Measurements from ENCODE around the gene CCDC71. TPM values are rescaled to one million over a fixed set of nuclear protein-coding genes. Genes with fewer than 3 reads are reported as not detected.

CCDC71 gene
- total and polyA plus RNA-seq, 2 donors (not counting 3 experiments of a cell fraction or from before 2014, with no cell fraction given): 23.5 to 41.6 TPM

DNA sequence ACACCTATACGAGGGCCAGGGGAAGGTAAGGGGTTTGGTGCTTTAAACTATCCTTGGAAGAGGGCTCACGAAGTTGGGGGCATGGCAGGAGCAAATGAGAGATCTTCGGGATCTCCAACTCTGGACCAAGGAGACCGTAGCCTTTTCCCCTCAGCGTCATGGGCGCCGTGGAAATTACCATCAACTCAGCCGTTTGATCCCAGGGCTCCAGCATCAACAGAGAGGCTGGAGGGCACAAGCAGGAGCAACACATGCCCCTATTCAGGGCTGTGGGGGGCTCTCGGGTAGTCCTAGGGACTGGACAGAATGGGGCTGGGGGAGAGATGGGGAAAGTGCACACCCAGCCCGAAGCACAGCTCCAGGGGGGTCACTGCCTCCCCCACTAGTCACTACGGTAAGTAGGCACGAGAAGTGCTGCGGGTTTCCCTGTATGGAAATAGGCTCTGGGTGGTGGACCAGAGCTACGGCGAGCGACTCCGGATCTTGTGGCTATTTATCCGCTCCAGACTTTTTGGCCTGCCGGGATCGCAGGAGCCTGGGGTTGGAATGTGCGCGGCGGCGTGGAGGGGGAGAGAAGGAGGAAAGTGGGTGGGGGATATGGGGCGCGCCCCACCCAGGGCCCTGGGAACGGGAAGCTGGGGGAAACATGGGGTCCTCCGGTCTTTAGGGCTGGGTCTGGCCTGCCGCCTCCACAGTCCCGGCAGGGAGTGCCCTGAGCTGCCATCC lies 32.7 kb downstream of the CCDC71 start:
- no TSS peak for BruUV-seq (replicated peaks)
- intact Hi-C loops (cut with micrococcal nuclease): loop anchor here (1.0 to 2.0 kb wide), 4 partner anchors 13 to 39 kb away; partner anchors contain the start of genes KLHDC8B, QARS1, QRICH1 and USP19

GRCh38 chr3:49132437-49133225 lies 33.5 kb downstream of the CCDC71 start, which contains the start of gene LAMB2:
LAMB2 (minus strand) TSS chr3:49133050; CDS start chr3:49132867, 183 bp downstream.
- peak within 1 kb of the TSS; percentile 94 for H2AFZ ChIP-seq (ENCODE audit: low read depth, low read length)
- peak within 1 kb of the TSS; percentile 58 to 89 (median 83) for H3K4me3 ChIP-seq (replicated peaks in 1 of 3; ENCODE audit: insufficient read depth in 1 of 3, low read depth in 1 of 3, low read length in 3 of 3)
- peaks cover 14% of the 10 kb centered on the region for H3K4me1 ChIP-seq (ENCODE audit: control insufficient read depth, extremely low read depth, insufficient read depth, low read length)
- no peaks in the 10 kb centered on the region for H3K27me3 ChIP-seq (ENCODE audit: control insufficient read depth in 2 of 2, insufficient read depth in 2 of 2, low read length in 2 of 2)
- H3K9ac ChIP-seq (replicated peaks; ENCODE audit: extremely low read depth, insufficient read depth, low read length): peak within 1 kb of the TSS; percentile 72
- H3K9me1 ChIP-seq (replicated peaks; ENCODE audit: control insufficient read depth, extremely low read depth, insufficient read depth, low read length): no peaks in the 10 kb centered on the region
- TSS peak; percentile 75 for BruUV-seq (replicated peaks)
- CTCF ChIA-PET: interaction anchor here (0.6 to 3.2 kb wide), 14 partner anchors 10 to 337 kb away, joined by 3 to 19 read pairs (median 4); partner anchors contain the start of genes C3orf62, DAG1, KLHDC8B and QRICH1
- no peaks in the 10 kb centered on the region for H4K20me1 ChIP-seq (replicated peaks; ENCODE audit: control insufficient read depth, extremely low read depth, insufficient read depth, low read length)
- FAIRE-seq: no peak
- TF ChIP-seq POLR2A (IDR thresholded peaks at IDR 0.05; ENCODE audit: low read depth, low read length): peak; percentile 74
- TF ChIP-seq CTCF (IDR thresholded peaks at IDR 0.05; ENCODE audit: extremely low read depth in 1 of 2, insufficient read depth in 1 of 2, low read depth in 1 of 2, low read length in 2 of 2): peak in 1 of 2 donors; percentile 42
- no peak for TF ChIP-seq FOS (IDR thresholded peaks at IDR 0.05; ENCODE audit: borderline replicate concordance, insufficient read depth, low read length)
- no peak for TF ChIP-seq MYC (IDR thresholded peaks at IDR 0.05; ENCODE audit: low read depth, low read length)
- peak; percentile 58 for TF ChIP-seq POLR2AphosphoS5 (IDR thresholded peaks at IDR 0.05; ENCODE audit: insufficient read depth, low read depth, low read length)
- no peak for TF ChIP-seq JUN (IDR thresholded peaks at IDR 0.05; ENCODE audit: borderline replicate concordance, insufficient read depth, insufficient read length, low read depth)
- peak within 1 kb of the TSS; percentile 58 for H3K27ac ChIP-seq (ENCODE audit: insufficient read depth, low read depth, low read length)
- dilution Hi-C loops (cut with MboI; ENCODE audit: extremely low pct_ligation_motif_present, low sequenced_read_pairs): no loop called here
- peak; percentile 86 for DNase-seq (ENCODE audit: low read depth, low spot score)
- H3K36me3 ChIP-seq (ENCODE audit: control insufficient read depth in 2 of 2, extremely low read depth in 1 of 2, insufficient read depth in 2 of 2, low read length in 2 of 2): peaks cover 0 to 35% of the 10 kb centered on the region in 2 experiments
- intact Hi-C loops (cut with micrococcal nuclease): loop anchor here (1.0 to 2.0 kb wide), 4 partner anchors 12 to 38 kb away; partner anchors contain the start of genes KLHDC8B, QARS1, QRICH1 and USP19
- H3K4me2 ChIP-seq (ENCODE audit: insufficient read depth, low read length): peak within 1 kb of the TSS; percentile 72
- H3K9me3 ChIP-seq (replicated peaks; ENCODE audit: control insufficient read depth, insufficient read depth, low read length): no peaks in the 10 kb centered on the region
- H3K79me2 ChIP-seq (ENCODE audit: control insufficient read depth, insufficient read depth, low read length): peaks cover 25% of the 10 kb centered on the region
- POLR2A ChIA-PET: interaction anchor here (1.0 kb wide), 1 partner anchor 38 kb away, joined by 9 read pairs; no protein-coding TSS in a partner anchor

More for the DNA sequence above, 32.7 kb downstream of the CCDC71 start:
- Histone ChIP-seq H2AFZ (ENCODE audit: low read depth, low read length) (peak overlapping the region; percentile 94), H3K4me1 (ENCODE audit: control insufficient read depth, extremely low read depth, insufficient read depth, low read length) (peaks cover 14% of the 10 kb centered on the region), H3K79me2 (ENCODE audit: control insufficient read depth, insufficient read depth, low read length) (peaks cover 25% of the 10 kb centered on the region), H3K4me2 (ENCODE audit: insufficient read depth, low read length) (peak overlapping the region; percentile 72), H3K36me3 (ENCODE audit: control insufficient read depth in 2 of 2, extremely low read depth in 1 of 2, insufficient read depth in 2 of 2, low read length in 2 of 2) (peaks cover 0 to 30% of the 10 kb centered on the region in 2 experiments), H3K27me3 (ENCODE audit: control insufficient read depth in 2 of 2, insufficient read depth in 2 of 2, low read length in 2 of 2) (no peaks in the 10 kb centered on the region), H3K9me3 (replicated peaks; ENCODE audit: control insufficient read depth, insufficient read depth, low read length) (no peaks in the 10 kb centered on the region), H3K4me3 (replicated peaks in 1 of 3; ENCODE audit: insufficient read depth in 1 of 3, low read depth in 1 of 3, low read length in 3 of 3) (peak overlapping the region; percentile 58 to 89 (median 83)), H3K9me1 (replicated peaks; ENCODE audit: control insufficient read depth, extremely low read depth, insufficient read depth, low read length) (no peaks in the 10 kb centered on the region), H3K27ac (ENCODE audit: insufficient read depth, low read depth, low read length) (peak overlapping the region; percentile 58), H4K20me1 (replicated peaks; ENCODE audit: control insufficient read depth, extremely low read depth, insufficient read depth, low read length) (no peaks in the 10 kb centered on the region), H3K9ac (replicated peaks; ENCODE audit: extremely low read depth, insufficient read depth, low read length) (peak overlapping the region; percentile 36)
- TF ChIP-seq MYC (IDR thresholded peaks at IDR 0.05; ENCODE audit: low read depth, low read length) (no peak), EZH2 (IDR thresholded peaks at IDR 0.05; ENCODE audit: borderline replicate concordance, low read depth, low read length, severe bottlenecking) (no peak), POLR2A (IDR thresholded peaks at IDR 0.05; ENCODE audit: low read depth, low read length) (peak; percentile 76), POLR2AphosphoS5 (IDR thresholded peaks at IDR 0.05; ENCODE audit: insufficient read depth, low read depth, low read length) (peak; percentile 44)
- FAIRE-seq (peak; percentile 98), DNase-seq (ENCODE audit: low read depth, low spot score) (peak; percentile 92)
- POLR2A ChIA-PET: interaction anchor here (0.6 to 1.0 kb wide), 3 partner anchors 21 to 126 kb away, joined by 4 to 9 read pairs (median 5); partner anchors contain the start of gene WDR6
- dilution Hi-C loops (cut with MboI; ENCODE audit: extremely low pct_ligation_motif_present, low sequenced_read_pairs): no loop called here
- CTCF ChIA-PET: interaction anchor here (1.0 to 3.2 kb wide), 5 partner anchors 12 to 316 kb away, joined by 3 to 19 read pairs (median 18); partner anchors contain the start of genes KLHDC8B, QRICH1 and USP19
